ENCODE data around the gene WDR44. TPM values are rescaled to one million over a fixed set of nuclear protein-coding genes. Genes with fewer than 3 reads are reported as not detected.

The WDR44 gene
- total RNA-seq, 2 experiments from 2014 or later, result 19.5 to 21.0 TPM

- H3K4me1 Mint-ChIP-seq, result peaks cover 40% of the 10 kb centered on the region
Observed at GRCh38 chrX:118348186-118348810, 2.4 kb downstream of the WDR44 start.

GRCh38 chrX:118349188-118349587, 3.3 kb downstream of the WDR44 start:
- ATAC-seq (no peak), DNase-seq (no peak)
- CTCF ChIA-PET, result no interaction called here
- Mint-ChIP-seq H3K9me3 (ENCODE audit: low read depth) (no peaks in the 10 kb centered on the region), H3K27me3 (no peaks in the 10 kb centered on the region), H3K4me1 (peaks cover 40% of the 10 kb centered on the region), H3K27ac (no peak overlapping the region), H3K36me3 (peaks cover 1% of the 10 kb centered on the region), H3K4me3 (no peak overlapping the region)

More at GRCh38 chrX:118348186-118348810, 2.4 kb downstream of the WDR44 start:
- peak overlapping the region; percentile 98 for H3K27ac Mint-ChIP-seq
- peak overlapping the region; percentile 96 for H3K4me3 Mint-ChIP-seq
- ATAC-seq, result no peak
- DNase-seq, result no peak
- CTCF ChIA-PET, result no interaction called here
- no peaks in the 10 kb centered on the region for H3K9me3 Mint-ChIP-seq (ENCODE audit: low read depth)
- no peaks in the 10 kb centered on the region for H3K27me3 Mint-ChIP-seq
- H3K36me3 Mint-ChIP-seq, result peaks cover 1% of the 10 kb centered on the region

GRCh38 chrX:118350221-118350620, 4.3 kb downstream of the WDR44 start:
- CTCF ChIA-PET, result no interaction called here
- Mint-ChIP-seq H3K4me1 (peaks cover 46% of the 10 kb centered on the region), H3K27me3 (no peaks in the 10 kb centered on the region), H3K9me3 (ENCODE audit: low read depth) (no peaks in the 10 kb centered on the region), H3K4me3 (peak overlapping the region; percentile 52), H3K36me3 (peaks cover 1% of the 10 kb centered on the region), H3K27ac (peak overlapping the region; percentile 69)
- DNase-seq (no peak), ATAC-seq (no peak)

- Mint-ChIP-seq H3K36me3 (peaks cover 1% of the 10 kb centered on the region), H3K27ac (peak overlapping the region; percentile 52), H3K4me1 (peaks cover 48% of the 10 kb centered on the region), H3K27me3 (no peaks in the 10 kb centered on the region), H3K9me3 (ENCODE audit: low read depth) (no peaks in the 10 kb centered on the region), H3K4me3 (peak overlapping the region; percentile 33)
- DNase-seq (no peak), ATAC-seq (no peak)
- CTCF ChIA-PET, result no interaction called here
Observed at GRCh38 chrX:118350706-118351105, 4.8 kb downstream of the WDR44 start.

GRCh38 chrX:118352566-118352965, 6.7 kb downstream of the WDR44 start:
- Mint-ChIP-seq H3K27me3 (no peaks in the 10 kb centered on the region), H3K27ac (no peak overlapping the region), H3K9me3 (ENCODE audit: low read depth) (no peaks in the 10 kb centered on the region), H3K4me3 (no peak overlapping the region), H3K4me1 (peaks cover 53% of the 10 kb centered on the region), H3K36me3 (peaks cover 1% of the 10 kb centered on the region)
- ATAC-seq (no peak), DNase-seq (no peak)
- CTCF ChIA-PET, result no interaction called here

- Mint-ChIP-seq H3K4me1 (peaks cover 48% of the 10 kb centered on the region), H3K27me3 (no peaks in the 10 kb centered on the region), H3K9me3 (ENCODE audit: low read depth) (no peaks in the 10 kb centered on the region), H3K27ac (no peak overlapping the region), H3K36me3 (peaks cover 1% of the 10 kb centered on the region), H3K4me3 (no peak overlapping the region)
- ATAC-seq (peak; percentile 28), DNase-seq (no peak)
- CTCF ChIA-PET, result interaction anchor here (0.9 kb wide), 1 partner anchor 10 kb away, joined by 4 read pairs; no protein-coding TSS in a partner anchor
Observed at GRCh38 chrX:118353081-118353850, 7.4 kb downstream of the WDR44 start.

GRCh38 chrX:118355225-118355920, 9.5 kb downstream of the WDR44 start:
- Mint-ChIP-seq H3K4me3 (no peak overlapping the region), H3K4me1 (peaks cover 31% of the 10 kb centered on the region), H3K27ac (no peak overlapping the region), H3K27me3 (no peaks in the 10 kb centered on the region), H3K9me3 (ENCODE audit: low read depth) (no peaks in the 10 kb centered on the region), H3K36me3 (peaks cover 1% of the 10 kb centered on the region)
- ATAC-seq, result no peak
- DNase-seq, result no peak
- CTCF ChIA-PET, result no interaction called here

- CTCF ChIA-PET, result no interaction called here
- no peak overlapping the region for H3K4me3 Mint-ChIP-seq
- H3K27me3 Mint-ChIP-seq, result no peaks in the 10 kb centered on the region
- no peaks in the 10 kb centered on the region for H3K9me3 Mint-ChIP-seq (ENCODE audit: low read depth)
- ATAC-seq (no peak), DNase-seq (no peak)
- H3K27ac Mint-ChIP-seq, result no peak overlapping the region
- peaks cover 30% of the 10 kb centered on the region for H3K4me1 Mint-ChIP-seq
- H3K36me3 Mint-ChIP-seq, result peaks cover 1% of the 10 kb centered on the region
Observed at GRCh38 chrX:118356154-118356701, 10.3 kb downstream of the WDR44 start.

GRCh38 chrX:118360429-118361125, 14.7 kb downstream of the WDR44 start:
- CTCF ChIA-PET, result no interaction called here
- Mint-ChIP-seq H3K4me3 (no peak overlapping the region), H3K27ac (no peak overlapping the region), H3K9me3 (ENCODE audit: low read depth) (no peaks in the 10 kb centered on the region), H3K36me3 (peaks cover 2% of the 10 kb centered on the region), H3K27me3 (no peaks in the 10 kb centered on the region), H3K4me1 (peaks cover 17% of the 10 kb centered on the region)
- DNase-seq (no peak), ATAC-seq (no peak)

GRCh38 chrX:118364261-118364660, 18.4 kb downstream of the WDR44 start:
- Mint-ChIP-seq H3K4me3 (no peak overlapping the region), H3K36me3 (peaks cover 7% of the 10 kb centered on the region), H3K9me3 (ENCODE audit: low read depth) (no peaks in the 10 kb centered on the region), H3K4me1 (peaks cover 11% of the 10 kb centered on the region), H3K27me3 (no peaks in the 10 kb centered on the region), H3K27ac (no peak overlapping the region)
- CTCF ChIA-PET, result no interaction called here
- ATAC-seq, result no peak
- DNase-seq, result no peak

- ATAC-seq (no peak), DNase-seq (no peak)
- no peak overlapping the region for H3K27ac Mint-ChIP-seq
- no peaks in the 10 kb centered on the region for H3K27me3 Mint-ChIP-seq
- peaks cover 7% of the 10 kb centered on the region for H3K4me1 Mint-ChIP-seq
- H3K9me3 Mint-ChIP-seq (ENCODE audit: low read depth), result no peaks in the 10 kb centered on the region
- CTCF ChIA-PET, result no interaction called here
- H3K4me3 Mint-ChIP-seq, result no peak overlapping the region
- peaks cover 7% of the 10 kb centered on the region for H3K36me3 Mint-ChIP-seq
Observed at GRCh38 chrX:118367338-118367737, 21.4 kb downstream of the WDR44 start.

GRCh38 chrX:118368398-118368797, 22.5 kb downstream of the WDR44 start:
- no peak for DNase-seq
- peaks cover 7% of the 10 kb centered on the region for H3K36me3 Mint-ChIP-seq
- no peak for ATAC-seq
- no peak overlapping the region for H3K27ac Mint-ChIP-seq
- H3K9me3 Mint-ChIP-seq (ENCODE audit: low read depth), result no peaks in the 10 kb centered on the region
- CTCF ChIA-PET, result interaction anchor here (0.7 kb wide), 1 partner anchor 9 kb away, joined by 3 read pairs; no protein-coding TSS in a partner anchor
- no peaks in the 10 kb centered on the region for H3K27me3 Mint-ChIP-seq
- H3K4me3 Mint-ChIP-seq, result no peak overlapping the region
- H3K4me1 Mint-ChIP-seq, result peaks cover 7% of the 10 kb centered on the region

- Mint-ChIP-seq H3K9me3 (ENCODE audit: low read depth) (no peaks in the 10 kb centered on the region), H3K36me3 (peaks cover 5% of the 10 kb centered on the region)
Observed at GRCh38 chrX:118370921-118371624, 25.2 kb downstream of the WDR44 start.

More at GRCh38 chrX:118370921-118371624, 25.2 kb downstream of the WDR44 start:
- ATAC-seq (no peak), DNase-seq (no peak)
- no peak overlapping the region for H3K27ac Mint-ChIP-seq
- H3K27me3 Mint-ChIP-seq, result no peaks in the 10 kb centered on the region
- CTCF ChIA-PET, result no interaction called here
- H3K4me1 Mint-ChIP-seq, result no peaks in the 10 kb centered on the region
- H3K4me3 Mint-ChIP-seq, result no peak overlapping the region
